ENCODE measurements around the gene DELE1.
A peak's percentile ranks its signal among the peaks of the same experiment; 100 is the strongest.

DELE1 gene, protein sequence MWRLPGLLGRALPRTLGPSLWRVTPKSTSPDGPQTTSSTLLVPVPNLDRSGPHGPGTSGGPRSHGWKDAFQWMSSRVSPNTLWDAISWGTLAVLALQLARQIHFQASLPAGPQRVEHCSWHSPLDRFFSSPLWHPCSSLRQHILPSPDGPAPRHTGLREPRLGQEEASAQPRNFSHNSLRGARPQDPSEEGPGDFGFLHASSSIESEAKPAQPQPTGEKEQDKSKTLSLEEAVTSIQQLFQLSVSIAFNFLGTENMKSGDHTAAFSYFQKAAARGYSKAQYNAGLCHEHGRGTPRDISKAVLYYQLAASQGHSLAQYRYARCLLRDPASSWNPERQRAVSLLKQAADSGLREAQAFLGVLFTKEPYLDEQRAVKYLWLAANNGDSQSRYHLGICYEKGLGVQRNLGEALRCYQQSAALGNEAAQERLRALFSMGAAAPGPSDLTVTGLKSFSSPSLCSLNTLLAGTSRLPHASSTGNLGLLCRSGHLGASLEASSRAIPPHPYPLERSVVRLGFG

DNA sequence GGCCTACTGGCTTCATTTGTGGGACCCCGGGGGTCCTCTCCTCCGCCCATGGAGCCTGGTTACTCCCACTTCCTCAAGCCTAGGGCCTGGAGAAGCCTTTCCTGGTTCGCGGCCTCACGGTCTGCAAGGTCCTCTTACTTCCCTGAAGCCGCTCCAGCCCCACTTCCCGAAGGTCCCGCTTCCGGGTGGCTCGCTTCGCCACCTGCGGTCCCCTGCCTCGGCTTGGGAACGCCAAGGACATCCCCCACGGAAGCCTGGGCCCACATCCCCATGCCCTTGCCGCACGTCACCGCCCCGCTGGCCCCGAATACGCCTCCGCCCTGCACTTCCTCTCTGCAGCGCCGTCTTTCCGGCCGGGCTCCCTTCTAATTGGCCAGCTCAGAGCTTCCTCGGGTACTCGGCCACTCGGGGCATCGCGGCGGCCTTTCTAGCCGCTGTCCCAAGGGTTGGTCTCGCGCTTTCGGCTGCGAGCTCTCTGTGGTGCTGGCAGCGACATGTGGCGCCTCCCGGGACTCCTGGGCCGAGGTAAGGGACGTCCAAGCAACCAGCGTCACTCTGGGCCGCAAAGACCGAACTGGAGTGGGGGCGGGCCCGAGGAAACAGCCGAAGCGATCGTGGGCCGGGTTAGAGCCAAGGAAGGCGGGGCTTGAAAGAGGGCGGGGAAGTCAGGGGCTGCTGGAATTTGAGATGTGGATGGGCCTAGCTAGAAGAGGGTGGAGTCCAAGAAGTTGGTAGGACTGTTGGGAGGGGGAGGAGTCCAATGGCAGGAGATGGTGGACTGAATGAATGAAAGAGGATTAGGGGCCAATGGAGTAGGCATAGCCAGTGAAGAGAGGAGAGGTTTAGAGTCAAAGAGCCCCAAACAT lies at the start of gene DELE1:
Gene DELE1, plus strand, starts transcription at position 424 of the 866 bp plus-strand sequence. Its CDS starts 71 bp downstream, at position 495.
- DNase-seq (ENCODE audit: low read depth in 4 of 4, low spot score in 1 of 4): peak; percentile 77 to 97 (median 87)

DNA sequence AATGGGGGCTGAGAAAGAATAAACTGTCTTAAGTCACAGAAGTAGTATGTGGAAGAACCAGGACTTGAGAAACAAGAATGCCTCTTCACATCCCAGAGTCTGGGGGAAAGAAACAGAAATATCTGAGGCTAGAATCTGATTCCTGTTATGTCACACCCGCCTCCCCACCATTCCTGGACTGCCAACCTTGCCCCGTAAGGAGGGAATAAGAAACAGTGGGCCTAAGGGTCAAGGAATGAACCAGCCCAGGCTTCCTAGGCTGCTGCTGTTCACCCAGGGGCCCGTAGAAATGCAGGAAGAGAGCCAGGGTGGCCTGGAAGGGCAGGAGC lies 49.8 kb upstream of the DELE1 start:
- no peak for DNase-seq (ENCODE audit: low read depth in 4 of 4, low spot score in 1 of 4)

DNA sequence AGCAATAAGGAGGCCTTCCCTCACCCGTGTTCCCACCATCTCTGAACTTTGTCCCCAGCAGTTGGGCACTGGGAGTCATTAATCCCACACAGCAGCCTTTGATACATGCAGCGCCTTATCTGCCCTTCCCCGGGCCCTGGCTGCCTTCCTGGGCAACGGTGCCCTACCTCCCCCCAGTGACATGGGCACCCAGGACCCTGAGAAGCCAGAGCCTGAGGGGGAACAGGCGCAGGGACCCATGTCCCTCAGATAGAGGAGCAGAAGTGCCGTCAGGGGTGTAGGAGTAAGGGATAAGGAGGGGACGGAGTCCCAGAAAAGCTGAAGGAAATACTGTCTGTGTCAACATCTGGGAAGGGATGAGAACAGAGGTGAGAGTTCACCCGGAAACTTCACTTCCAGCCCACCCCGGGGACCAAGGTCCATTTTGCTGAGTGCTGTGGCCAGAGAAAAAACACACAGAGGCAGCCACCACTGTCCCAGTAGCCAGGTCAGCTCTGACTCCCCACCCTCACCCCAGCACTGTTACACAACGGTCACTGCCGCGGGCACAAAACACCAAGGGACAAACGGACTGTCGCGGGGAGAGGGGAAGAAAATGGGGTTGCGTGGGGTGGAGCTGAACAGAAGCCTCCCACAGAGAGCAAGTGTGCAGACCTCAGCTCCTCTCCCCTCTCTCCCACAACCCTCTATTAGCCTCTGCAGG lies 49.3 kb upstream of the DELE1 start:
- no peak for DNase-seq (ENCODE audit: low read depth in 4 of 4, low spot score in 1 of 4)

GRCh38 chr5:141875022-141875740 lies 48.5 kb upstream of the DELE1 start:
- no peak for DNase-seq (ENCODE audit: low read depth in 4 of 4, low spot score in 1 of 4)

GRCh38 chr5:141875795-141876627 lies 47.7 kb upstream of the DELE1 start:
- no peak for DNase-seq (ENCODE audit: low read depth in 4 of 4, low spot score in 1 of 4)

GRCh38 chr5:141876628-141877355 lies 46.9 kb upstream of the DELE1 start:
- DNase-seq (ENCODE audit: low read depth in 4 of 4, low spot score in 1 of 4): no peak

GRCh38 chr5:141877356-141878185 lies 46.1 kb upstream of the DELE1 start:
- DNase-seq (ENCODE audit: low read depth in 4 of 4, low spot score in 1 of 4): no peak

- no peak for DNase-seq (ENCODE audit: low read depth in 4 of 4, low spot score in 1 of 4)
Measured at GRCh38 chr5:141878186-141878710, 45.4 kb upstream of the DELE1 start, which contains the start of gene PCDH1. PCDH1 (minus strand) TSS chr5:141878410; CDS start chr5:141878262, 148 bp downstream.

DNA sequence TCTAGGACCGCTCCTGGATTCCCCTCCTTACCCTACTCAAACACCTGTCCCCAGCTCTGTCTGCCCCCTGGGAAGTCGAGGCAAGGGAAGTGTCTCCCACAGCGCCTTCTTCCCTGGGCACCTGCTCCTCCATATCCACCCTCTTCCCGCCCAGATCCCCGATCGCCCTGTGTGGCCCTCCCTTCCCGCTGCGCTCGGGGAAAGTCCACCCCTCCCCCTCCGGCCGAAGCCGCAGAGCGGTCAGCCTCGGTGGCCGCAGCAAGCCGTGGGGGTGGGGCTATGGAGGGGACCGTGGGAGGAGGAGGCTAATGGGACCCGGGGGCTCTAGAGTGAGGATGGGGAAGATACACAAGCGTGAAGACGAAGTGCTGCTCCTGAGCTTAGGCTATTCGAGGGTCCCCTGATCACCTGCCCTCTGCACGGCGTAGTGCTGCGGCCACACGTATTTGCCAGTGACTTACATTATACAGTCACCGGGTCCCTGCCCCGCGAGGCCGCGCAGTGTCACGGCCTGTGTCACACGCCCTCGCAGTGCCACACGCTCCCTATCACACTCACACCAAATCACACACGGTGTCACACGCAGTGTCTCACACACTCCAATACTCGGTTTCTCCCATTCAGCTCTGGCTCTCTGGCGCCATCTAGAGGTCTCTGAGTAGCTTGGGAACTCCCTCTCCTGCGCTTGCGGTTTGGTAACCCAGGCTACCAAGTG lies 44.8 kb upstream of the DELE1 start:
- peak; percentile 77 to 87 (median 79) for DNase-seq (ENCODE audit: low read depth in 4 of 4, low spot score in 1 of 4)

DNA sequence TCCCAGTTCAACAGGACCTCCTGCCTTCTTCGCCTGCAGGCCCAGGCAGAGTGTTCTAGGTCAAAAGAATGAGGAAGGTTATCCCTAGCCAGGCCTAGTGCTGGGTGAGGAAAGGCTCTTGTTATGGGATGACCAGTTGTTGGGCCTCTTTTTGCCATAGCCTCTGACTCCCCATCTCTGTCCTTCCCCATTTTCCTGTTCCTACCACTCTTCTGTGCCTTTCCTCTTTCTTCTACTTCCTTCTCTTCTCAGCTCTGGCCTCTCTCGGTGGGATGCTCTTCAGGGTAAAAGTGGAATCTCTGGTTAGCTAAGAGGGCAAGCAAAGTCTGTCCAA lies 44.3 kb upstream of the DELE1 start:
- DNase-seq (ENCODE audit: low read depth in 4 of 4, low spot score in 1 of 4): no peak

DNA sequence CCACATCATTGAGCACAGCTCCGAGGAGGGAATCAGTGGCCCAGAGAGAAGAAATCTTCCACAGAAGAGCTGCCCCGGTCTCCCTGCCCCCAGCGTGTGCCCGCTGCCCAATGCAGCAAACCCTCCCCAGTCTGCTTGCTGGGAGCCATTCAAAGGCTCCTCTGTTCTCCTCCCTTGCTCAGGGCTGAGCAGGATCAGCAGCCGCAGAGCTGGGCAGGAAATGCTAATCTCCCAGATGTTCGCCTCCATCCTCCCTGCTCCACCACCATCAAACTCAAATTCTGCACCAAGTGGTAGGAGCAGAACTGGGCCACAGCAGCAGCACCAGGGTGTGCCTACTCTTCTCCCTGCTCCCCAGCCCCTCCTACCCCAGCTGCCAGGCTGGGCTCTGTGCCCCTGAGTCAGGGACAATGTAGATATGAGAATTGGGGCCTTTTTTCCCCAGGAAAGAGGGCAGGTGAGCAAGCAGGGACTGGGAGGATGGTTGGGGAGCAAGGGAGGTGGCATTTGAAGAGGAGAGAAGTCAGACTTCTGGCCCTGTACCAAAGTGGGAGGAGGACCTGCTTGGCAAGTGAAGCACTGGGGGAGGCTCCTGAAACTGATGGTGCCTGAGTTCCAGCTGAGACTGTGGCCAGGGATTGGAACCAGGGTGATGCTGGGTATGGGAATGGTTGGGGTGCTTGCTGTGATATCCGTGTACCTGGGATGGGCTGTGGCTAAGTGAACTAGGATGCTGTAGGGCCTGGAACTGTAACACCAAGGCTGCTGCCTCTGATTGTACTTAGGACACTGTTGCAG lies 43.5 kb upstream of the DELE1 start:
- DNase-seq (ENCODE audit: low read depth in 4 of 4, low spot score in 1 of 4): no peak

DNA sequence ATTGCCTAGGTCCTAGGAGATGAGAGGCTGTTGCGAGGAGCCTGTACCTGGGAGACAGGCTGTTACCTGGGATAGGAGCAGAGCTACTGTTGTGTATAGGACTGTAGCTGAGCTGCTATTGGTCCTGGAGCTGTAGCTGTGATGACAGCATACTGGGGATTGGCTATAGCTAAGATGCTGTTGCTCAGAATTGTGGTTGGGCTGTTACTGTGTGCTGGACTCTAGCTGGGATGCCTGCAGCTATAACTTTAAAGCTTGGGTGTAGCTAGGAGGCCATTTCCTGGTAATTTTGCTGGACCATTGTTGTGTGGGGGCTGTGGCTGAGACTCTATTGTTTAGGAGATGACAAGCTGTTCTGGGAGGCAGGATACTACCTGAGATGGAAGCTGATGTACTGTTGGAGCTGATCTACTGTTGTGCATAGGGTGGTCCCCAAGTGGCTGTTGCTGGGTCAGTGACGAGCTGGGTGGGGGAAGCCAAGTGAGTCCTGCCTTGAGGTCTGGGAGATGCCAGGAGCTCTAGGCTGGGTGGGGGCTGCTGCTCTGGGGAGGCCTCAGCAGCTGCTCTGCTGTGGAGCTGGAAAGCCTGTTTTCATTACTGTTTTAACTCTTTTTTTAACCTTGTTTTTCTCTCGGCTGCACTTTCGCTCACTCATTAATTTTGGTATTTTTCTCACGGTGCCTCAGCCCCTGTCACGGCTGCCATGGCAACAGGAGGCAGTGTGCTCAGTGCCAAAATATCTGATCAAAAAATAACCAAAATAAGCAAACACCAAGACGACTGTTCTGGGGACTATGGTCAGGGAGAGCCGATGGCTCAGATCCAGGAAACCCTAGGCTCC lies 42.5 kb upstream of the DELE1 start:
- DNase-seq (ENCODE audit: low read depth in 4 of 4, low spot score in 1 of 4): no peak

- no peak for DNase-seq (ENCODE audit: low read depth in 4 of 4, low spot score in 1 of 4)
Measured at GRCh38 chr5:141881886-141882285, 41.8 kb upstream of the DELE1 start.

DNA sequence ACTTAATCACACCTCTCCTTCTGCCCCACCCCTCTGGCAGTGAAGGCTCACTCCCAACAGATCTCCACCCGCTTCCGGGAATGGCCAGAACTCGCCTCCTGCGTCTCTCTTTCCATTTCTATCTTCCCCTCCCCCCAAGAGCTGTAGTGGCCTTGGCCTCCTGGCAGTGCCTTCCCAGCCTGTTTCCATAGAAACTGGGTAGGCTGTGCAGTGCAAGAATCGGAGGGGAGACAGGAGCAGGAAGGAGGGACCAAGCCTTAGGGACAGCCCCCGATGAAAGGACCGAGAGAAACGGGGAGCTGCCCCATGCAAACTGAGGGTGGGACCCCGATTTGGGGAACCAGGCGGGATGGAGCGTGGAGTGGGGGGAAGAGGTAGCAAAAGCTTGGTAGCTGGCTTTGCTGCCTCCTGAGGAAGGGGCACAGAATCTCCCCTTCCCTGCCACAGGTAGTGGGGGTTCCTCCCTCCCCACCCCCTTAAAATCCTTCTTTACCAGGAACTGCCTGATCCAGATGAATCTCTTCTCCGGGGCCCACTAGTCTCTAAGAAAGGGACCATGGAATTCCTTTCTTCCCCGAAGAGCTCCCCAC lies 41.0 kb upstream of the DELE1 start:
- no peak for DNase-seq (ENCODE audit: low read depth in 4 of 4, low spot score in 1 of 4)

DNA sequence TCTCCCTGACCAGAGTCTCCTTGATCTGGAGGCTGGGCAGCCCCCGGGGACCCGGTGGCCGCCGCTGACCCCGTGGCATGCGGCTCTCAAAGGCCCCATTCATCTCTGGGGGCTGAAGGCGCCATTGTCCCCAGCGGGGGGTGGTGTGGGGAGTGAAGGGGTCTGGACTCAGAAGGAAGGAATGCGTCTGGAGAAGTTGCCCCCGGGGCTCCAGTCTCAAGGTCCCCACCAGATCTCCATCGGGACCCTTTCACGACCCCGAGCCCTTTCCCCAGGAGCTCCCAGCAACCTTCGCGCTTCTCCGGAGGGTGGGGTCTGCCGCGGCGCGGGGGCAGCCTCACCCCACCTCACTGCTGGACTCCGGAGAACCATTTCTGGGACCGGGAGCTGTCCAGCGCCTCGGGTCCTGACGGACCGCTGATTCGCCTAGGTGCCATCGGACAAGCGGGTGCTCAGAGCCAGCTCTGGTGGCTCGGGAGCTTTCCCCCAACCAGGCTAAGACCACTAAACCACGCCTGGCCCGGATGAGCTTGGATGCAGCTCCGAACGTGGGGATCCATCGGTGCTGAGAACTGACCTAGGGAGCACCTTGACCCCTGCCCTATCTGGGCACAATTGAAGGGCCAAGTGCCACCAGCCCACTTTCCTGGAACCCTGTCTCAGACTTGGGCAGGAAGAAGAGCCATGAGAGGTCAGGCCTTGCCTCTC lies 40.3 kb upstream of the DELE1 start:
- no peak for DNase-seq (ENCODE audit: low read depth in 4 of 4, low spot score in 1 of 4)

Data from stimulated activated CD4-positive, alpha-beta T cell treated with anti-CD3 and anti-CD28 coated beads, Interleukin-1b, Interleukin-23, amount 100 ng/mL, for 24 hours (primary cell).